Stimulated activated CD4-positive, alpha-beta T cell treated with anti-CD3 and anti-CD28 coated beads, Interleukin-2, amount 100 ng/mL, for 48 hours (primary cell): ENCODE results near the gene EXOC2.
A peak's percentile ranks its signal among the peaks of the same experiment; 100 is the strongest.

Experiments used
- DNase-seq, 2 donors: peaks; one replicate each; pipeline ENCODE4 v3.0.0-alpha.2; 2020

Gene EXOC2

GRCh38 chr6:456358-456867 lies 236.5 kb downstream of the EXOC2 start:
- no peak for DNase-seq

DNA sequence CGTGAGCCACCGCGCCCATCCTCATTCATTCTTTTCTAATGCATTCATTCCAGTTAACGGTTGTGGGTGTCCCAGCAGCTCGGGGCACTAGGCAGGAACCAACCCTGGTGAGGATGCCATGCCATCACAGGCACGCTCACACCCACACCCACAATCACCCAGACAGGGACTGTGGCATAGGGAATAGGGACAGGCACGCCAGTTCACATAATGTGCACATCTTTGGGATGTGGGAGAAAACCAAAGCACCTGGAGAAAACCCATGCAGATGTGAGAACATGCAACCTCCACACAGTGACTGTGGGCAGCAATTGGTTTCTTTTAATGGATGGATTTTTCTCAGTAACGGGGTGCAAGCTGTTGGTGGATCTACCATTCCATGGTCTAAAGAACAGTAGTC lies 237.1 kb downstream of the EXOC2 start:
- DNase-seq: no peak

GRCh38 chr6:455006-455585 lies 237.8 kb downstream of the EXOC2 start:
- no peak for DNase-seq

- no peak for DNase-seq
Observed at GRCh38 chr6:454148-454991, 238.6 kb downstream of the EXOC2 start.

DNA sequence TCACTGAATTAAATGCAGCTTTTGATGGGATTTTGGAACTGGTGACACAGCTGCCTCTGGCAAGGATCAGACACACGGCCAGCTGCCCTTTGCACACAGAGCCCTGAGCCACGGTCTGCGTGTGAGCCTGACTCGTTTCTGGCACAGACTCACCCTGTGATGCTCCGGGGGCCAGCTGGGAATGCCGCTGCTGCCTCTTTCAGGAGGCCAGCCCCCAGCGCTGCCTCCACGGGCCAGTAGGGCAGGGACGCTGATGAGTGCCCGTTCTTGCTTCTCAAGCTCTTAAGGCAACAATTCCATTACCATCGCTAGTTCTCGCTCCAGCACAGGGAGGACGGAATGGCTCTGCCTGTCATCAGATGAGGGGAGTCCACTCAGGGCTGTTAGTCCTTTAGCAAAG lies 239.8 kb downstream of the EXOC2 start:
- DNase-seq: no peak

DNA sequence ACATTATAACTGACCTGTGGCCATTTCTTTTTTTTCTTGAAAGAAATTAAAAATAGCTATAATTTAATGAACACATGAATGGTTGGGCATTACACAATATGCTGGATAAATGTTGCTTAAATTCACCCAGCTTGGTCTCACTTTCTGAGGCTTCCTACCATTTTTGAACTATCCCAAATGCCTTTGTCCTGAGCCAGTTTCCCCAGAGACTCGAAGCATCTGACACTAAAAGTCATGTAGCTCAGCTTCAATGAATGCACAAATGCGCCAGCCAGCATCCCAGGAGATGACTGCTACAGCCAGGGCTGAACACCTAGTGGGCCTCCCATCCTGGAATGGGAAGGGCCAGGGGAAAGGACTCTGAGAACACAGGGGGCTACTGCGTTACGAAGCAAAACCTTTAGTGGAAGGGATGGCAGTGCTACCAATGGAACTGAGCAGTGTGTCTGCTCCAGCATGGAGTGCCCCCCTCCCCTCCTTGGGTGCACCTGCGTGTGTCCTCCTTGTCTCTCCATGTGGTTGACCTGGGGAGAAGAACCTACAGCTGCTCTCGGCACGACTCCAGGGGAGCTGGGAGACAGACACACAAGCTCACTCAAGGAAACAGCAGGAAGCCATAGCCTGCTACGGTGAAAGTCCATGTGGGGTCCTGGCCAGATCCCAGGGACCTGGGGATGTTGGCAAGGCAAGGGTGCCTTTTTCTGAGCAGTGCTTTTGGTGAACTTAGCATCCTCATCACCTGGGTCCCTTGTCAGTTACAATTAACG lies 240.5 kb downstream of the EXOC2 start:
- DNase-seq: no peak

DNA sequence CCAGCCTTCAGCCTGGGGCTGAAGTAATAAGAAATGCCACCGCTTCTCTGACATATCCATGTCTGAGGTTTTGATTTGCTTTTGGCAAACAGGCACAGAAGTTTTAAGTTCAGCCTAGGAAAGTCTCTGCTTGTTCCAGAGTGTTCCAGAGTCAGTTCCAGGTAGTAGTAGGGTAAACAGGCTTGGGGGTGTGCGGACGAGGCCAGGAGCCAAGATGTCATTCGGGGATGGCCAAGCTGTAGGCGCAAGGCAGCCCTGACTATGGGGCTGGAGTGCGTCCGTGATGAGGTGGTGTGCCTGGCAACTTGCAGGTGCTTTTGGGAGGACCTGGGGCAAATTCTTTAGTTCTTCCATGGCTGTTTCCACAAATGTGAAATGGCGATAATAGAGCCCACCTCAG lies 241.1 kb downstream of the EXOC2 start:
- no peak for DNase-seq

GRCh38 chr6:451336-451735 lies 241.6 kb downstream of the EXOC2 start:
- no peak for DNase-seq

DNA sequence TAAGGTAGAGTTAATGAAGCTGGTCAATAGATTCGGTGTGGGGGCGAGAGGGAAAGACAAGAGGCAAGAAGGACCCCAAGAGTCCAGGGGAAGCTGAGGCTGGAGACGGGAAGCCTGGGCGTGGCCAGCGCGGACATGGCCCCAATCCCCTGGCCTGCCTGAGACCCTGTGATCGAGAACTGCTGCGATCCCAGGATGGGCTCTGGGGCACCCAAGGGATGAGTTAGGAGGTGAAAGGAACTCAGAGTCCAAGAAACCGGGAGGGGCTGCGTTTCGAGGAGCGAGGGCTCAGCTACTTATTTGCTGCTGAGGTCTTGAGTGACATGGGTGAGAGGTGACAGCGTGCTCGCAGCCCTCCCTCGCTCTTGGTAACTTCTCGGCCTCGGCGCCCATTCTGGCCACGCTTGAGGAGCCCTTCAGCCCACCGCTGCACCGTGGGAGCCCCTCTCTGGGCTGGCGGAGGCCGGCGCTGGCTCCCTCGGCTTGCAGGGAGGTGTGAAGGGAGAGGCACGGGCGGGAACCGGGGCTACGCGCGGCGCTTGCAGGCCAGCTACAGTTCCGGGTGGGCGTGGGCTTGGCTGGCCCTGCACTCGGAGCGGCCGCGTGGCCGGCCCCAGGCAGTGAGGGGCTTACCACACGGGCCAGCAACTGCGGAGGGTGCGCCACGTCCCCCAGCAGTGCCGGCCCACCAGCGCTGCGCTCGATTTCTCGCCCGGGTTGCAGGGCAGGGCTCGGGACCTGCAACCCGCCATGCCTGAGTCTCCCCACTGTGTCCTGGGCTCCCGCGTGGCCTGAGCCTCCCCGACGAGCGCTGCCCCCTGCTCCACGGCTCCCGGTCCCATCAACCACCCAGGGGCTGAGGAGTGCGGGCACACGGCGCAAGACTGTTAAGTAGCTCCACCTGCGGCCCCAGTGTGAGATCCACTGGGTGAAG lies 243.2 kb downstream of the EXOC2 start:
- no peak for DNase-seq

GRCh38 chr6:449057-449430 lies 243.9 kb downstream of the EXOC2 start:
- no peak for DNase-seq

GRCh38 chr6:448296-449056 lies 244.5 kb downstream of the EXOC2 start:
- no peak for DNase-seq

DNA sequence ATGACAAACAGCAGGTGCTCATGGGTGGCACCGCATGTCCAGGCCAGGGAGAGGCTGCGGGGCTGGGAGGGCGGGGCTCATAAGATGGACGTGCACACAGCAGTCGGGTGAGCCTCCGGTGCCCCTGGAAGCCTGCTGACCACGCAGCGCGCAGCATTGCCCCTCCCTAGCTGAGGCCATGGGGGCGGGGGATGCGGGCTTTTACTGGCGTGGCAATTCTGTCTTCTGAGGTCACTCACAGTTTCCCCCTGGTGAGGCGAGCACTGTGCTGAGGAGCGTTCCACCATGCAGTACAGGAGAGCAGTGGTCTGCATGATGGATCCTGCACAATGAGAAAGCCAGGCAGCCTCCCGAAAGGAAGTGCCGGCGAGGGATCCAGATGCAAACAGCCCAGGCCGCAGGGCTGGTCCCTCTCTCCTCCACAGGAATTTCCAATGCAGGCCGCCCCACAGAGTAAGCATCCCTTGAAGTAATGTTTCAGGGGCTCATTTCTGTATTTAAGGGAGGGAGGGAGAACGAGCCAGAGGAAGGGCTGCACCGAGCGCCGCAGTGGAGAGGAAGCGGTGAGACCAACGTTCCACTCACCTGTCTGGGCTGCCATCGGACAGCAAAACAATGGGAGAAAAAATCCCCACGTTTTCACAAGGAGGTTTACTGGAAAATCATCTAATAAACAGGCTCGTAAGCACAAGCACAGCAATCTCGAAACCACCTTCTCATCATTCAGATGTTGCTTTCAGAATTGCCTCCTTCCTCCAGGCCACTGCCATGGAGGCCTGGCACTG lies 245.4 kb downstream of the EXOC2 start:
- DNase-seq: peak in 1 of 2 donors; percentile 49

GRCh38 chr6:446418-447366 lies 246.2 kb downstream of the EXOC2 start:
- peak; percentile 82 to 85 for DNase-seq

- DNase-seq: no peak
Observed at GRCh38 chr6:445571-446417, 247.1 kb downstream of the EXOC2 start.

DNA sequence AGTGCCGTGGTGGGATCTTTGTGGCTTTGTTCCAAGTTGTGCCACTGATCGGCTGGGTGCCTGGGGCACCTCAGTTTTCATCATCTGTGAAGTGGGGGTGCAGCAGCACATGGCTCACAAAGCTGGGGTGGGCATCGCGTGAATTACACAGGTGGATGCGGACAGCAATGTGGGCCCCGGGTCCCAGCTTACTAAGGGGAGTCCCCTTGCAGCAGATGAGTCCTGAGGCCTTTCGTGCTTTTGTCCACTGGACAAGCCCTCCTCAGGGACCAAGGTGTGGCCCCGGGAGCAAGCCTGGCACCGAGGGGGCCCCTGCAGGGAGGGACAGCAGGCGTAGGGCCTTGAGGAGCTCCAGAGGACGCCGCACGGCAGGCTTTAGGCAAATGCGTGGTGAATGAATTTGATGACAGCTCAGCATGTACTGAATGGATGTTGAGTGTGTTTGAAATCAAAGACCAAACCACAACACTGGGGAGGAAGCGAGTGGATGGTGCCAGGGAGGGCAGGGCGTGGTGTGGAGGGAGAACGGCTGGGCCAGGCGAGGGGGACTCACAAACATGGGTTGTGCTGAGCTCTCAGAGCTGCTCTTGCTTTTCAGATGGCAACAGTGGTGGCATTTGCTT lies 248.2 kb downstream of the EXOC2 start:
- DNase-seq: no peak

GRCh38 chr6:443621-444159 lies 249.2 kb downstream of the EXOC2 start:
- no peak for DNase-seq

DNA sequence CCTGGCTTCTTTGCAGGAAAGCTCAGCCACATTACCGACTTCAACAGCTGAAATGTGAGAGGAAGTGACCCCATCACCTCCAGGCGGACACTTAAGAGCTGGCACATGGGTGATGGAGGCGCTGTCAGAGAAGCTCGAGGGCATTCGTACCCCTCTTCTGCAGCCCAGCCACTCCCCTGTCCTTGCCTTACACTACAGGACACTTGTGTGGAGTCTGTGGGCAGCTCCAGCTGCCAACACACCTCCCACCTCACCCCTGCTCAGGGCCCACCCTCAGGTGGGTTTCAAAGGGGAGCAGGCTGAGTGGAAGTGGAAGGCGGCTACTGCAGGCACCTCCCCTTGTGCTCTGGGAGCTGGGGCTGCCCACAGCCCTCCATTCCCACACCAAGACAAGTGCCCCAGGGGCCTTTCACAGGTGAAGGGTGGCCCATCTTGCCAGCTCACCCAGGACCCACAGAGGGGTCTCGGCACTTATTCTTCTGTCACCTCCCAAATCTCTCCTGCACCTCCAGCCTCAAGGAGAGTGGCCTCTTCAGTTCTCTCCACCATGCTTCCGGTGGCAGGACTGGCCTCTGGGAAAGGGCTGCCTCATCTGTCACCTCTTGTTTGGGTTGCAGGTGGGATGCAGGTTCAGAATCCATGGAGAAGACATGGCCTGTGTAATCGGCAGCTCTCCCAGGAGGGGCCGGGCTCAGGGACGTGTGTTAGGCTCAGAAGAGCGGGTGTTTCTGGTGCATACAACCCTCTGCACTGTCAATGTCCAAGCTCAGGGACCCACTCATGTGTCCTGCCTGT lies 251.6 kb downstream of the EXOC2 start:
- DNase-seq: no peak
